ENCODE measurements around the gene CYFIP2. TPM values are rescaled to one million over a fixed set of nuclear protein-coding genes. Genes with fewer than 3 reads are reported as not detected.

Gene CYFIP2
- total RNA-seq, 1 experiment from 2014 or later = 14.3 TPM

DNA sequence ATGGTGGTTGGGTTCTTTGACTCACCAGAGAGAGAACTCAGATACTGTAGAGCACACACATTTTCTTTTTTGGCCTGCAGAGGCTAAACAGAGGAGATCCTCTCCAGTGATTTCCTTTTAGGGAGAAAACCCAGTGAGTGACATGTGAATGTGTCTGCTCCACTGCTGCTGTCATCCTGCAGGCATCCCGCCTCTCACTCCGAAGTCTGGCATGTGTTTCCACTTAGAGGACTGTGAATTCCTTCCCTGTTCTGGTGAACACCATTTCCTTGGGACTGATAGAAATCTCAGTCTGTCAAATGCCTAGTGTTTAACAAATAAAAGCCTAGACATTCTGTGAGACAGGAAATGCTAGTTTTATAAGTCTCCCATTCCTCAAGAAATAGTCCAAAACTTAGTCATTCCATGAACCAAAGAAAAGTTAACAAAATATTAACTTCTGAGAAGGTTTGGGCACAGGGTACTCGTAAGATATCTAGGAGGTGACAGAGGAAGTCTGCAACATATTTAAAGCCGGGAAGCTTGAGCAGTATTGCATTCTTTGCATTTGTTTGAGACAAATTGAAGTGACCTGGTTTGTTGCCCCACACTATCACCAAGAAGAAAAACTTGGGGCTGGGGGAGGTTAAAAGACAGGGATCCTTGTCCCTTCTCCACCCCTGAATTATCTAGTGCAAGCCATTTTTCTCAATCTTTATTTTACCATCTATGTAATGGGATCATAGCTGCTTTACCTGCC, 119.2 kb downstream of the CYFIP2 start:
- BruUV-seq (replicated peaks) = no TSS peak
- H3K4me3 Mint-ChIP-seq (ENCODE audit: unreplicated experiment) = no peak overlapping the region
- no peak overlapping the region for H3K4me3 ChIP-seq (ENCODE audit: low read depth, low read length)

DNA sequence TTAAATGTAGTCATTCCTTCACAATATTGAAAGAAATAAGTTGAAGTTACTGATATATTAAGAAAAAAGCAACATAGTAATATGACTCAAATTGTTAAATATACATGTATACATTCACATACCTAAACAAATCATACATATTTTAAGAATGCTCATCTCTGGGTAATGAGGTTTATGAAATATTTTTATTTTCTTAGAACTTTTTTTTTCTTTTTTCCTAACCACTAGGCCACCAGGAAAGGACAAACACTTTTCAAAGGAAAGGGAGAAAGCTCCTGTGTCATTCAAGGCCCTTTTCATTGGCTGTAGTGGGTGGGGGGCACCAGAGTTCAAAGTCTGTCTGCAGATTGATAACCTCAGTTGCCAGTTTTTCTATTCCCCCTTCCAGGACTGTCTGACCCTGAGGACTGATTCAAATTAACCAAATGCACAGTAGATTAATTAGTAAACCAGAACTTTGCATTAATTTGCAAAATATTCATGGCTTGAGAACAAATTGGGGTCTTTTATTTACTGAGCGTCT, 121.2 kb downstream of the CYFIP2 start:
- peaks cover 41% of the 10 kb centered on the region for H3K4me1 ChIP-seq
- no peaks in the 10 kb centered on the region for H3K36me3 ChIP-seq (ENCODE audit: control insufficient read depth, insufficient read depth, low read length)
- peaks cover 37% of the 10 kb centered on the region for H3K4me1 Mint-ChIP-seq (ENCODE audit: low read depth, unreplicated experiment)
- no peaks in the 10 kb centered on the region for H3K9me3 ChIP-seq
- no peak for DNase-seq
- H3K4me3 Mint-ChIP-seq (ENCODE audit: unreplicated experiment) = no peak overlapping the region
- H3K27me3 ChIP-seq (replicated peaks; ENCODE audit: control insufficient read depth, insufficient read depth, low read length) = no peaks in the 10 kb centered on the region
- H3K27ac Mint-ChIP-seq (ENCODE audit: unreplicated experiment) = peak overlapping the region; percentile 33
- peaks cover 6% of the 10 kb centered on the region for H3K36me3 Mint-ChIP-seq (ENCODE audit: insufficient read depth, unreplicated experiment)
- TF ChIP-seq, protein P1, sequence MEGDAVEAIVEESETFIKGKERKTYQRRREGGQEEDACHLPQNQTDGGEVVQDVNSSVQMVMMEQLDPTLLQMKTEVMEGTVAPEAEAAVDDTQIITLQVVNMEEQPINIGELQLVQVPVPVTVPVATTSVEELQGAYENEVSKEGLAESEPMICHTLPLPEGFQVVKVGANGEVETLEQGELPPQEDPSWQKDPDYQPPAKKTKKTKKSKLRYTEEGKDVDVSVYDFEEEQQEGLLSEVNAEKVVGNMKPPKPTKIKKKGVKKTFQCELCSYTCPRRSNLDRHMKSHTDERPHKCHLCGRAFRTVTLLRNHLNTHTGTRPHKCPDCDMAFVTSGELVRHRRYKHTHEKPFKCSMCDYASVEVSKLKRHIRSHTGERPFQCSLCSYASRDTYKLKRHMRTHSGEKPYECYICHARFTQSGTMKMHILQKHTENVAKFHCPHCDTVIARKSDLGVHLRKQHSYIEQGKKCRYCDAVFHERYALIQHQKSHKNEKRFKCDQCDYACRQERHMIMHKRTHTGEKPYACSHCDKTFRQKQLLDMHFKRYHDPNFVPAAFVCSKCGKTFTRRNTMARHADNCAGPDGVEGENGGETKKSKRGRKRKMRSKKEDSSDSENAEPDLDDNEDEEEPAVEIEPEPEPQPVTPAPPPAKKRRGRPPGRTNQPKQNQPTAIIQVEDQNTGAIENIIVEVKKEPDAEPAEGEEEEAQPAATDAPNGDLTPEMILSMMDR (IDR thresholded peaks at IDR 0.05; ENCODE audit: insufficient read depth in 1 of 2, low read depth in 1 of 2, low read length in 1 of 2, severe bottlenecking in 1 of 2, unreplicated experiment in 1 of 2) = no peak
- CTCF ChIA-PET = interaction anchor here (1.0 kb wide), 1 partner anchor 9 kb away, joined by 3 read pairs; no protein-coding TSS in a partner anchor
- H3K9me3 Mint-ChIP-seq (ENCODE audit: unreplicated experiment) = no peaks in the 10 kb centered on the region
- H3K27me3 Mint-ChIP-seq (ENCODE audit: insufficient read depth, unreplicated experiment) = no peaks in the 10 kb centered on the region
- intact Hi-C loops (cut with micrococcal nuclease; ENCODE audit: unreplicated experiment) = no loop called here
- H3K4me3 ChIP-seq (ENCODE audit: low read depth, low read length) = no peak overlapping the region
- no TSS peak for BruUV-seq (replicated peaks)
- POLR2A ChIA-PET = no interaction called here

More for the DNA sequence above, 119.2 kb downstream of the CYFIP2 start:
- DNase-seq = peak; percentile 65
- Mint-ChIP-seq H3K36me3 (ENCODE audit: insufficient read depth, unreplicated experiment) (peaks cover 6% of the 10 kb centered on the region), H3K27ac (ENCODE audit: unreplicated experiment) (peak overlapping the region; percentile 64), H3K9me3 (ENCODE audit: unreplicated experiment) (no peaks in the 10 kb centered on the region), H3K27me3 (ENCODE audit: insufficient read depth, unreplicated experiment) (no peaks in the 10 kb centered on the region), H3K4me1 (ENCODE audit: low read depth, unreplicated experiment) (peaks cover 28% of the 10 kb centered on the region)
- Histone ChIP-seq H3K4me1 (peaks cover 41% of the 10 kb centered on the region), H3K27me3 (replicated peaks; ENCODE audit: control insufficient read depth, insufficient read depth, low read length) (no peaks in the 10 kb centered on the region), H3K36me3 (ENCODE audit: control insufficient read depth, insufficient read depth, low read length) (no peaks in the 10 kb centered on the region), H3K9me3 (no peaks in the 10 kb centered on the region)
- intact Hi-C loops (cut with micrococcal nuclease; ENCODE audit: unreplicated experiment) = no loop called here
- TF ChIP-seq, protein P1 (IDR thresholded peaks at IDR 0.05; ENCODE audit: insufficient read depth in 1 of 2, low read depth in 1 of 2, low read length in 1 of 2, severe bottlenecking in 1 of 2, unreplicated experiment in 1 of 2) = no peak
- ChIA-PET CTCF (no interaction called here), POLR2A (no interaction called here)

DNA sequence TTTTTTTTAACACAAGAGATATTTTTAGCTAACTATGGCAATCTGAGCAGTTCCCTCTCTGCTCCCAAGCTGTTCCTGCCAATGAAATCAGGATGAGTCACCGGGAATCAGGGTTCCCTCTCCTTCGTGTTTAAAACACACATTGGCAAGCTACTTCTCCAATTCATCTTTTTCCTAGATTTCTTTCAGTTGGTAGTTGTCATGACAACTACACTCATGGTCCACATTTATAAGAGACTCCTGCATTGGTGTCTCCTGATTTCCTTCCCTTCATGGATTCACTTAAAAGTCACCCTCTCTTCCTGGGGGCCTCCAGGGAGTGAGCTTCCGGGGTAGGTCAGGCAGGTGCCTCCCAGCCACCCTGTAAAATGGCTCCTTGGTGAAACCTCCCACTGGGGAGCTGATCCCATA, 121.8 kb downstream of the CYFIP2 start:
- intact Hi-C loops (cut with micrococcal nuclease; ENCODE audit: unreplicated experiment) = no loop called here
- TF ChIP-seq, protein P1 (IDR thresholded peaks at IDR 0.05; ENCODE audit: insufficient read depth in 1 of 2, low read depth in 1 of 2, low read length in 1 of 2, severe bottlenecking in 1 of 2, unreplicated experiment in 1 of 2) = no peak
- CTCF ChIA-PET = interaction anchor here (1.0 kb wide), 1 partner anchor 9 kb away, joined by 3 read pairs; no protein-coding TSS in a partner anchor
- Mint-ChIP-seq H3K4me3 (ENCODE audit: unreplicated experiment) (no peak overlapping the region), H3K27me3 (ENCODE audit: insufficient read depth, unreplicated experiment) (no peaks in the 10 kb centered on the region), H3K4me1 (ENCODE audit: low read depth, unreplicated experiment) (peaks cover 37% of the 10 kb centered on the region), H3K36me3 (ENCODE audit: insufficient read depth, unreplicated experiment) (peaks cover 6% of the 10 kb centered on the region), H3K9me3 (ENCODE audit: unreplicated experiment) (no peaks in the 10 kb centered on the region), H3K27ac (ENCODE audit: unreplicated experiment) (peak overlapping the region; percentile 33)
- Histone ChIP-seq H3K27me3 (replicated peaks; ENCODE audit: control insufficient read depth, insufficient read depth, low read length) (no peaks in the 10 kb centered on the region), H3K9me3 (no peaks in the 10 kb centered on the region), H3K36me3 (ENCODE audit: control insufficient read depth, insufficient read depth, low read length) (no peaks in the 10 kb centered on the region), H3K4me1 (peaks cover 41% of the 10 kb centered on the region), H3K4me3 (ENCODE audit: low read depth, low read length) (no peak overlapping the region)
- BruUV-seq (replicated peaks) = no TSS peak
- DNase-seq = no peak
- POLR2A ChIA-PET = no interaction called here

Data from Caco-2 (cell line).